Transverse colon (tissue), 4 donors: ENCODE measurements around the gene DTNBP1.

ENCODE experiments used
- POLR2A ChIP-seq: fragments of 450-650 bp; IDR thresholded peaks from one replicate; pipeline ENCODE4 v1.6.1; 2016; ENCODE audit warnings: antibody characterized with exemption, mild to moderate bottlenecking, moderate library complexity
- POLR2AphosphoS5 ChIP-seq, 3 donors: sonication (generic); formaldehyde crosslinking; IDR thresholded peaks; one replicate each; pipeline ENCODE4 v1.6.1; 2016; ENCODE audit warnings: antibody characterized with exemption in 3 of 3
- TF ChIP-seq, protein P1 (sequence below), 5 experiments: fragments of 200-600 bp in 3 of 5; fragments of 450-650 bp in 2 of 5; sonication (generic) in 3 of 5; IDR thresholded peaks; 1 replicate in 2 of 5; 2 replicates in 3 of 5; pipeline ENCODE4 v1.5.1; 2016 to 2017; ENCODE audit warnings: antibody characterized with exemption in 5 of 5, inconsistent platforms in 3 of 5, mild to moderate bottlenecking in 2 of 5, moderate library complexity in 1 of 5

DNA sequence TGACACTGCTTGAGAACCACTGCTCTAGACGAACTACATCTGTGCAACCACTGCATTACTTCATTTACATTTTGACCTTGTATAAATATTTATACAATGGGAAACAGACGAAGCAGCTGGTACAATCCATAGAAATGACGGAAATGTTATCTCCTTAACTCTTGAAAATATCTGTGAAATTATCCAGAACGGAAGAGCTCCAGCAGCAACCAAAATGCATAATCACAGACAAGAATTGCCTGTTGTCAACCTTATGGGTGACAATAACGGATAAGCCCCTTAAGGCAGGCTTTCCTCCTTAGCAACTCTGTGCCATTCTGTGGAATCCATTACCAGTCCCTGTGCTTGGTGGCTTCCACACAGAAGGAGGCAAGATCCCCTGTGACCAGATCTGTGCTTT is 115.4 kb downstream of the DTNBP1 start:
- TF ChIP-seq POLR2AphosphoS5 (IDR thresholded peaks at IDR 0.05), result no peak
- no peak for TF ChIP-seq POLR2A
- TF ChIP-seq, protein P1, sequence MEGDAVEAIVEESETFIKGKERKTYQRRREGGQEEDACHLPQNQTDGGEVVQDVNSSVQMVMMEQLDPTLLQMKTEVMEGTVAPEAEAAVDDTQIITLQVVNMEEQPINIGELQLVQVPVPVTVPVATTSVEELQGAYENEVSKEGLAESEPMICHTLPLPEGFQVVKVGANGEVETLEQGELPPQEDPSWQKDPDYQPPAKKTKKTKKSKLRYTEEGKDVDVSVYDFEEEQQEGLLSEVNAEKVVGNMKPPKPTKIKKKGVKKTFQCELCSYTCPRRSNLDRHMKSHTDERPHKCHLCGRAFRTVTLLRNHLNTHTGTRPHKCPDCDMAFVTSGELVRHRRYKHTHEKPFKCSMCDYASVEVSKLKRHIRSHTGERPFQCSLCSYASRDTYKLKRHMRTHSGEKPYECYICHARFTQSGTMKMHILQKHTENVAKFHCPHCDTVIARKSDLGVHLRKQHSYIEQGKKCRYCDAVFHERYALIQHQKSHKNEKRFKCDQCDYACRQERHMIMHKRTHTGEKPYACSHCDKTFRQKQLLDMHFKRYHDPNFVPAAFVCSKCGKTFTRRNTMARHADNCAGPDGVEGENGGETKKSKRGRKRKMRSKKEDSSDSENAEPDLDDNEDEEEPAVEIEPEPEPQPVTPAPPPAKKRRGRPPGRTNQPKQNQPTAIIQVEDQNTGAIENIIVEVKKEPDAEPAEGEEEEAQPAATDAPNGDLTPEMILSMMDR (IDR thresholded peaks at IDR 0.05), result no peak
